ENCODE measurements around the gene OXSM.

OXSM gene

DNA sequence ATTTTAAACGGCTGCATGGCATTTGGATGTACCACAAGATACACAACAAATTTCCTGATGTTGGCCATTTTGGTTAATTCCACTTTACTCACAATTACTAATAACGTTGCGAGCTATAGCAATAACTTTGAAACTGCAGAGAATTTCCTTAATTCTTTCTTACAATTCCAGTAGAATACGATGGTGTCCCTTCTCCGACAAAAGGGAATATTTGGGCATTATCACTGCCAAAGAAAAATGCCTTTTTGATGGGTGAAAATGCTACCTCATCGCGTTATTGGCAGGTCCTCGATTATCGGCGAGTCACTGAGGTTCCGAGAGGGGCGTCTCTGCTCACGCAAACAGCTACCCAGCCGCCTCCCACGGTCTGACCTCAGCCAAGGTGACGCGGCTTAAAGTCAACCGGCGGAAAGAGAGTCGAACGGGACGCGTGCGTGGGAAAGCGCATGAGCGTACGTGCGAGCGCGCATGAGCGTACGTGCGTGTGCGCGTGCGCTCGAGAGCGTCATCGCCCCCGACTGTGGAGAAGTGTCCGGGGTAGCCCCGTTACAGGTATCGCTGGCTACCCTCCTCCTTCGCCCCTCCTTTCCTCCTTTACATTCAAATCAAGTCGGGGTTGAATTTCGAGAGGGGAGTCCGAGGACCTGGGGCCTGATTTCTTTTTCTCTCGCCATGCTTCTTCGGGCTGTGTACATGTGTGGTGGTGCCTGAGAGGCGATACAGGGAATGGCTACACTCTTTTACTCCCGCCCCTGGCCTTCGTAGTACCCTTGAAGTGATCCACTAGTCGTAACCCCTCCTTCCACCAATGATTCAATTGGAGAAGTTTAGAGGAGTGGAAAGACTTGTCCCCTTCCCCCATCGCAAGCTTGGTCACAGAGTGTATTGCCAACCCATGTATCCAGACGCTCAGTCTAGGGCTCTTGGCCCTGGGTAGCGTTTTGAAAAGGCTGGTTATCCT is at the start of gene OXSM:
Gene OXSM (plus strand): TSS at position 495 of the 961 bp plus-strand sequence. CDS start 931 bp downstream, outside the sequence.
- peak; percentile 88 for DNase-seq (ENCODE audit: low spot score)

DNA sequence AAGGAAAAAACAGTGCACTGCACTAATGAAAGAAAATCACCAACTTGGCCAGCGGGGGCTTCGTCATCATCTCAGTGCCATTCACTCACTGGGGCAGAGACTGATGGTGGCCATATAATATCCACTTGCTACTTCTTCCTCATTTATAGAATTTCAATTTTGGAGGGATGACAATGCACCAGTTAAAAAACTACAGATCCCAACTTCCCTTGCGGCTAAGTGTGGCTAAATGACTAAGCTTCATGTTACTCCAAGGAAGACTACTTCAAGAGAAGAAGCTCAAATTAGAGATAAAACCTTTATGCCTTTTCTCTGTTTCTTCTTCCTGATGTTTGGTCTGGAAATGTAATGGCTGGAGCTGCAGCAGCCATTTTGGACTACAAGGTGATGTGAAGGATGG is 45.4 kb upstream of the OXSM start:
- no peak for DNase-seq (ENCODE audit: low spot score)

DNA sequence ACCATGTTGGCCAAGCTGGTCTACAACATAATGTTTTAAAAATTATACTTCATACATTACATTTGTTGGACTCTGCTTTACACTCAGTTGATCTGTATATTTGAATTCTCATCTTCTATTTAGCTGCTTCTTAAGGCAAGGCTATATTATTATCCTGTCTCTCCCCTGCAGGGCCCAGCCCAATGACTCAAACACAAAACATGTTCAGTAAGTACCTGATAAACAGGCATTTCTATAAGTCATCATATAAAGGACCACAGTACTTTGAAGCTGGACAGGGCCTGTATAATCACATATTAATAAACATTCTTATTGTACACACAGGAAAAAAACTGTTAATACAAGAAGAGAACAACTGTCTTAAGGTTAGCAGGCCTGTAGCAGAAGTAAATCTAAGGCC is 42.9 kb upstream of the OXSM start:
- no peak for DNase-seq (ENCODE audit: low spot score)

DNA sequence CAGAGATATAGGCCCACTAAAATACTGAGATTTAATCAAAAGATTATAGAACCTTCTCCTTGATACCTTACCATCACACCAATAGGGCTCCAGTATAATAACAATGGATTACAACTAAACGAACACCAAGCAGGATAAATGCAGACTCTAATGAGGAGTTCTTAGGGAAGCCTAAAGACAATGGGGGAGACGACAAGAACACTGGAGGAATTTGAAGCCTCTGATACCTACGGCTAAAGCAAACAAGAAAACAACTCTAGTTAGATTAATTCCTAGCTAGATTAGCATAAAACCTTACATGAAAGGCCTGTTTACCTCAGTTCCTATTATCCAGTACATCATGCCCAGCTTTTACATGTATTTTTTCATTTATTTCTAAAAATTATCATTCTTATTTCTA is 41.7 kb upstream of the OXSM start:
- no peak for DNase-seq (ENCODE audit: low spot score)

DNA sequence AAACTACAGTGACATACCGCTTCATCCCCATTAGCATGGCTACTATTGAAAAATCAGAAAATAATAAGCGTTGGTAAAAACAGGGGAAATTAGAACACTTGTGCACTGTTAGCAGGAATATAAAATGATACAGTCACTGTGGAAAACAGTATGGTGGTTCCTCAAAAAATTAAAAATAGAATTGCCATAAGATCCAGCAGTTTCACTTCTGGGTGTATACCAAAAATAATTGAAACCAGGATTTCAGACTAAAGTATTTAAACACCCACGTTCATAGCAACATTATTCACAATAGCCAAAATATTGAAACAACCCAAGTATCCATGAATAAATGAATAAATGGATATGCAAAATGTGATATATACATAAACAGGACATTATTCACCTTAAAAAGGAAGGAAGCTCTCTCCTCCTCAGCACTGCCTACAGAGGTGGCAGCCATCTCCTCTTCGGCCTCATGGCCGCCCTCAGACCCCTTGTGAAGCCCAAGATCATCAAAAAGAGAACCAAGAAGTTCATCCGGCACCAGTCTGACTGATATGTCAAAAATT is 40.8 kb upstream of the OXSM start:
- no peak for DNase-seq (ENCODE audit: low spot score)

DNA sequence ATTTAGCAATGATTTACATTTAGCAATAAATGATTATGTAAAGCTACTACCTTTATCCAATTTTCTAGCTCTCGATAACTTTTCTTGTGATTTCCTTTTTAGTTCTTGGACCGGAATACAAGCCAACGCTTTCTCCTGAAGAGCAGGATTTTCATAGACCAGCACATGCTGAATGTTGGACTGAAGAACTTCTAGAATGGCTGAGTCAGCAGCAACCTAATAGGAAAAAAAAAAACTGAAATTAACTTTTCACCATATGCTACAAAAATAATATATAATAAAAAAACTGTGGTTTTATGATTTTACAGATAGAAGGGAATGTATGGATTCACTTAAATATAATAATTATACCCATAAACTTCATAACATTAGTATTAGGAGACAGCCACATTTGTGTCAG is 38.8 kb upstream of the OXSM start:
- DNase-seq (ENCODE audit: low spot score) = no peak

DNA sequence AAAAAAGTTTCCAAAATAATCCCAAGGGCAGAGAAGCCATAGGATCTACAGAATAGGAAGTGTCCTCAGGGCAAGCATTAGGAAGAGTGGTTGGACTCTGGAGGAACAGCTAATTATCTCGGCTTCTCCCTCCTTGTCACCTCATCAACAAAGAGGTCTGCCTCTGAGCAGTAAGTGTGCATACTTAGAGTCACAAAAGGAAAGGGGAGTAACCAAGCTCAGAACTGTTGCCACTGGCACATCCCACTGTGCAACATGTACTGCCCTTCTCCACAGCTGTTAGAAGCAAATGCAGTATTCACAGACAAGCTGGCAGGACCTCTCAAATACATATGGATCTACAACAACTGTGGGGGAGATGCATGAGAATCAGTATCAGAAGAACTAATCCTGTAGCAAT is 38.2 kb upstream of the OXSM start:
- DNase-seq (ENCODE audit: low spot score) = no peak

DNA sequence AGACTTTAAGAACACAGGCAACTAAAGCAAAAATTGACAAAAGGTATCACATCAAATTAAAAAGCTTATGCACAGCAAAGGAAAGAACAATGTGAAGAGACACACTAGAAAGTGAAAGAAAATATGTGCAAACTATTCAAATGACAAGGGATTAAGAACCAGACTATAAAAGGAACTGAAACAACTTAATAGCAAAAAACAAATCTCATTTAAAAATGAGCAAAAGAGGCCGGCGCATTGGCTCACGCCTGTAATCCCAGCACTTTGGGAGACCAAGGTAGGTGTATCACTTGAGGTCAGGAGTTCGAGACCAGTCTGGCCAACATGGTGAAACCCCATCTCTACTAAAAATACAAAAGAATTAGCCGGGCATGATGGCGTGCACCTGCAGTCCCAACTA is 21.0 kb upstream of the OXSM start:
- no peak for DNase-seq (ENCODE audit: low spot score)

GRCh38 chr3:25775936-25776335 is 14.0 kb upstream of the OXSM start:
- no peak for DNase-seq (ENCODE audit: low spot score)

DNA sequence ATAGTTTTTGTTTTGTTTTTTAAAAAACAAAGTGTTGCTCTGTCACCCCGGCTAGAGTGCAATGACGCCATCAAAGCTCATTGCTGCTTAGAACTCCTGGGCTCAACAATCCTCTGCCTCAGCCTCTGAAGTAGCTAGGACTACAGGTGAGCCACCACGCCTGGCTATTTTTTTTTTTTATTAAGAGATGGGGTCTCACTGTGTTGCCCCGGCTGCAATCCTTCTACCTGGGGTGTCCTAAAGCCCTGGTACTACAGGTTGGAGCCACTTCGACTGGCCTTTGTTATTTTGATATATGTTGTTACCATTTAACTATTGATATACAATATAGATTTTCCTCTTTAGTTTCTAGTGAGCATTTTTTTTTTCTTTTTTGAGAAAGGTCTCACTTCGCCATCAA is 9.3 kb upstream of the OXSM start:
- no peak for DNase-seq (ENCODE audit: low spot score)

GRCh38 chr3:25781145-25781757 is 8.6 kb upstream of the OXSM start:
- no peak for DNase-seq (ENCODE audit: low spot score)

- no peak for DNase-seq (ENCODE audit: low spot score)
Observed at GRCh38 chr3:25781758-25782594, 7.9 kb upstream of the OXSM start.

- DNase-seq (ENCODE audit: low spot score) = no peak
Observed at GRCh38 chr3:25782636-25782937, 7.3 kb upstream of the OXSM start.

- DNase-seq (ENCODE audit: low spot score) = peak; percentile 91
Observed at GRCh38 chr3:25782938-25783660, 6.8 kb upstream of the OXSM start, which contains the start of gene NGLY1. TSS of gene NGLY1 (minus strand) at chr3:25783443. CDS start at chr3:25783390, 53 bp downstream.

DNA sequence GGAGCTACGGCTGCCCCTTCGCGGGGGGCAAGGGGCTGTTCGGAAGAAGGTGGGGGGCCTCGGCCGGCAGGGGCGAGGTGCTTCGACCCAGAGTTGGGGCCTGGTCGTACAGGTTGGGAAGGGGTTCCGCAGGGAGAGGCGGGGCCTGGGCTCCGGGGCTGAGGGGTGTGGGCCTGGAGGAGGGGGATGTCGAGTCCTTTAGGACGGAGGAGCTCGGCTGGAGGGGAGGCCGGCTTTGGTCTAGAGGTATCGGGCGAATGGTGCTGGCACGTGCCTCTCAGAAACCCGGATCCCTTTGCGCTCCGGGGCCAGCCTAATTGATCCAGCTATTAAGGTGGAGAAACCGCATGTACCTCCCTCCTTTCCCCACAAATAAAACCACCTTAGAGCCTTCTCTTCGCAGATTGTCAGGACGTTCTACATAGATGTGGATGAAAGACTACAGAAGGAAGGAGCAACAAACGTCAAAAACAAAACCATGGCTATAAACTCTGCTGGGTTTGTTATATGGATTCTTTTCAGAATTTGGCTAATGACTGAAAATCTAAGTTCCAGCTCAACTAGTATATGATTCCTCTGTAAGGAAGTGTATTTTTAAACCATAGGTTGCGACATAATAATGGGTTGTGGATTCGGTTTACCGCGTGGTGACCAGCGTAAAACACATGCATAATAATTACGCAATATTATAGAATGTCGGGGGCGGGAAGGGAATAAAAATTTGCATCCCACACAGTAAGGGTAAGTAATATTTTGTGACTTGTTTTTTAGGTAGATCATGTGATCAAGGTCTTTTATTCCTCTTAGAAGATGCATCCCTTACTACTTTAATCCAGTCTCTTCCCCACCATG is 6.0 kb upstream of the OXSM start:
- peak; percentile 90 for DNase-seq (ENCODE audit: low spot score)

DNA sequence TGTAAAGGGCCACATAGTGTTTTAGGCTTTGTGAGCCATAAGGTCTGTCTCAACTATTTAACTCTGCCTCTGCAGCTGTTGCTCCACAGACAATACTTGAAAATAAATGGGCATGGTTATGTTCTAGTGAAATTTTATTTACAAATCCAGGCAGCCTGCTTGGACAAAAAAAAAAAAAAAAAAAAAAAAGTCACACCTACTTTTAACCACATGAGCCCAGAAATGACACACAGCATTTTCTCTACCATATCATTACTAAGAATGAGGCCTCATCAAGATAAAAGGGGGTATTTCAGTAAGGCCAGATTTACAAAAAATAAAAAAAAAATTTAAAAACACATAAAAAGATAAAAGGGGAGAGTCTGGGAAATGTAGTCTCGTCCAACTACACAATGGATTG is 4.9 kb upstream of the OXSM start:
- DNase-seq (ENCODE audit: low spot score) = no peak

DNA sequence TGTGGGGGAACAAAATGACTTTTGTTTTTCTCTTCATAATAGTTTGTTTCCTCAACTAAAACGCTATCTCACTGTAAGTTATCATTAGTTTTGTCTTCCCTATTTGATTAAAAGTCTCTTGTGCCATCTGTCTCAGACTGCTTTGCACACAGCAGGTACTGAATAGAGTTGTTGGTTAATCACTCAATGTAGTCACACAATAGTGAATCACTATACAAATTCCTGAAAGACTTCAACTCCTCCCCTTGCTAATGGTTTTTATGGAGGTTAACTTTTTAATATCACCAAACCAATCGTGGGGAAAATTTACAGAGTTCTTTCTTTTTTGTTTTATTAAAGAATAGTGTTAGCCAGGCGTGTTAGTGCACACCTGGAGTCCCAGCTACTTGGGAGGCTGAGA is 4.1 kb upstream of the OXSM start:
- DNase-seq (ENCODE audit: low spot score) = no peak

DNA sequence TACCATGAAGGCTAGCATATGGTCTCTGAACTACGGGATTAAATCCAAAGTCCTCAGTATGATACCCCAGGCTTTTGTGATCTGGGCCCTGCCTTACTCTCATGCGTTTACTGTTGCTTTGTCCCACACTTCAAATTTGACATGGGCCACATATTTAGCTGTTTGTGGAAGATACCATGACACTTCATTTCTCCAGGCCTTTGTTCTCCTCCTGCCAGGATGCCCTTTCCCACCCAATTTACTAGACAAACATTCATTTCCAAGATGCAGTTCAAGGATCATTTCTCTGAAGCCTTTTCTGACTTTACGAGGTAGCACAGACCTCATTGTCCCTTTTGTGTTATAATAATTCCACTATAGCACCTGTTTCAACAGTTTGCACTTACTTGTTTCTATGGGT is 2.2 kb upstream of the OXSM start:
- no peak for DNase-seq (ENCODE audit: low spot score)

- DNase-seq (ENCODE audit: low spot score) = no peak
Observed at GRCh38 chr3:25789209-25789595, 688 bp upstream of the OXSM start.

DNA sequence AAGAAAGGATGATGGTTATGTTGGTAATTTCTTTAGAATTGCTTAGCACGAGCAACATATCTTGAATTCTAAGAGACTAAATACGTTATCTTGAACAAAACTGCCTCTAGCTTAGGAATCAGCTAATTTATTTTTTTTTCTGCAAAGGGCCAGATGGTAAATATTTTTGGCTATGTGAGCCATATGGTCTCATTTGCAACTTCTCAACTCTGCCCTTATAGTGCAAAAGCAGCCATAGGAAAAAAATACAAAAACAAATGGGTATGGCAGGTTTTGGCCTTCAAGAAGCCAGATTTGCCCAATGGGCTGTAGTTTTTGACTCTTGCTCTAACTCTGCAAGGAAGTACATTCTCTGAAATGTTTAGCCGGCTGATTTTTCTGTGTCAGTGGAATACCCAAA is 11.9 kb downstream of the OXSM start:
- DNase-seq (ENCODE audit: low spot score) = no peak

GRCh38 chr3:25803833-25804232 is 13.9 kb downstream of the OXSM start:
- no peak for DNase-seq (ENCODE audit: low spot score)
